Measurements from ENCODE around the gene TNFRSF9.

DNA sequence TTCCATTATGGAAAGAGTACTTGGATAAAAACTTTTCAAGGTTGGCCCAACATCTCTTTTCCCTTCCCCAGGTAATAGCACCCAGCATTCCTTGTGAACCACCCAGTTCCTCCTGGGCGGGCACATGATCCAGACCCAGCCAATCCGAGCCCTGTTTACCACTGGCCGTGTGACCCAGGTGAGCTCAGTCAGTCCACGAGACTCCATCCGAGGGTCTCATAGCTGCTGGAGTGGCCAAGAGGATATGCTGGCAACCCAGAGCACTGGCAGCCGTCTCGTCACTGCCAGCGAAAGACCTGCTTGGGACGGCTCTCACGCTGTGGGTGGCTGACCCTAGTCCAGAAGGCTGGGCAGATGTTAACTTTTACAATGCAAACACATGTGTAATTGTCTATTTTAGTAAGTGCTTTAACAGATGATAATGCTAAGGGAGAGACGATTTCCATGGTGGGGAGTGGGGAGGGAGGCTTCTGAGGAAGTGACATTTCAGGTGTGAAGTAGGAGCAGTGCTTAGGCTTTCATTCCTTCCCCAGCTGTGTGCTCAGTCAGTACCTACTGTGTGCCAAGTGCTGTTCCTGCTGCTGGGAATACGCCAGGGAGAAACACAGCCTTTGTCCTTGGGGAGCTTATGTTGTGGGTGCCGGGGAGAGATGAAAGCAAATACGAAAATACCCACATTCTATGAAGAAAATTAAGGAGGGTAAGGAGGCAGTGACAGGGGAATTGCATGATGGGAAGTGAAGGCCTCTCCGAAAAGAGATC is 45.4 kb upstream of the TNFRSF9 start:
- no peak for TF ChIP-seq EZH2 (IDR thresholded peaks at IDR 0.05; ENCODE audit: borderline replicate concordance)
- TF ChIP-seq, protein P1, sequence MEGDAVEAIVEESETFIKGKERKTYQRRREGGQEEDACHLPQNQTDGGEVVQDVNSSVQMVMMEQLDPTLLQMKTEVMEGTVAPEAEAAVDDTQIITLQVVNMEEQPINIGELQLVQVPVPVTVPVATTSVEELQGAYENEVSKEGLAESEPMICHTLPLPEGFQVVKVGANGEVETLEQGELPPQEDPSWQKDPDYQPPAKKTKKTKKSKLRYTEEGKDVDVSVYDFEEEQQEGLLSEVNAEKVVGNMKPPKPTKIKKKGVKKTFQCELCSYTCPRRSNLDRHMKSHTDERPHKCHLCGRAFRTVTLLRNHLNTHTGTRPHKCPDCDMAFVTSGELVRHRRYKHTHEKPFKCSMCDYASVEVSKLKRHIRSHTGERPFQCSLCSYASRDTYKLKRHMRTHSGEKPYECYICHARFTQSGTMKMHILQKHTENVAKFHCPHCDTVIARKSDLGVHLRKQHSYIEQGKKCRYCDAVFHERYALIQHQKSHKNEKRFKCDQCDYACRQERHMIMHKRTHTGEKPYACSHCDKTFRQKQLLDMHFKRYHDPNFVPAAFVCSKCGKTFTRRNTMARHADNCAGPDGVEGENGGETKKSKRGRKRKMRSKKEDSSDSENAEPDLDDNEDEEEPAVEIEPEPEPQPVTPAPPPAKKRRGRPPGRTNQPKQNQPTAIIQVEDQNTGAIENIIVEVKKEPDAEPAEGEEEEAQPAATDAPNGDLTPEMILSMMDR (IDR thresholded peaks at IDR 0.05; ENCODE audit: poor library complexity): no peak
- no peak for TF ChIP-seq EZH2phosphoT487 (IDR thresholded peaks at IDR 0.05; ENCODE audit: low read depth, severe bottlenecking, unreplicated experiment)

Measured in hepatocyte (in vitro differentiated cells).